ENCODE data around the gene DHDH. TPM values are rescaled to one million over a fixed set of nuclear protein-coding genes. Genes with fewer than 3 reads are reported as not detected.

The DHDH gene
- total RNA-seq, 2 donors from 2014 or later, result not detected

GRCh38 chr19:48990400-48990799 is 56.9 kb downstream of the DHDH start:
- no peaks in the 10 kb centered on the region for H3K27me3 ChIP-seq
- peaks cover 31% of the 10 kb centered on the region for H3K36me3 ChIP-seq
- TF ChIP-seq CTCF (IDR thresholded peaks at IDR 0.05), result no peak
- H3K4me3 ChIP-seq, result no peak overlapping the region
- peaks cover 0 to 40% of the 10 kb centered on the region in 2 donors for H3K4me1 ChIP-seq
- no peak for DNase-seq (ENCODE audit: low spot score)
- H3K9me3 ChIP-seq, result no peaks in the 10 kb centered on the region
- H3K27ac ChIP-seq, result peak overlapping the region; percentile 91 to 95

GRCh38 chr19:48991011-48991609 is 57.6 kb downstream of the DHDH start:
- no peak for TF ChIP-seq CTCF (IDR thresholded peaks at IDR 0.05)
- no peak for DNase-seq (ENCODE audit: low spot score)
- Histone ChIP-seq H3K4me3 (peak overlapping the region; percentile 75), H3K36me3 (peaks cover 24% of the 10 kb centered on the region), H3K9me3 (no peaks in the 10 kb centered on the region), H3K27ac (peak overlapping the region; percentile 91 to 95), H3K27me3 (no peaks in the 10 kb centered on the region), H3K4me1 (peaks cover 0 to 40% of the 10 kb centered on the region in 2 donors)

- Histone ChIP-seq H3K4me1 (peaks cover 0 to 40% of the 10 kb centered on the region in 2 donors), H3K27me3 (no peaks in the 10 kb centered on the region), H3K9me3 (no peaks in the 10 kb centered on the region), H3K36me3 (peaks cover 15% of the 10 kb centered on the region), H3K27ac (peak overlapping the region; percentile 91 to 95), H3K4me3 (peak overlapping the region; percentile 75)
- no peak for TF ChIP-seq CTCF (IDR thresholded peaks at IDR 0.05)
- DNase-seq (ENCODE audit: low spot score), result peak; percentile 78
Observed at GRCh38 chr19:48991873-48992580, 58.5 kb downstream of the DHDH start.

- peaks cover 0 to 40% of the 10 kb centered on the region in 2 donors for H3K4me1 ChIP-seq
- peaks cover 10% of the 10 kb centered on the region for H3K36me3 ChIP-seq
- H3K27me3 ChIP-seq, result no peaks in the 10 kb centered on the region
- H3K27ac ChIP-seq, result peak overlapping the region; percentile 91 to 95
- H3K9me3 ChIP-seq, result no peaks in the 10 kb centered on the region
- no peak for DNase-seq (ENCODE audit: low spot score)
- no peak for TF ChIP-seq CTCF (IDR thresholded peaks at IDR 0.05)
- H3K4me3 ChIP-seq, result peak overlapping the region; percentile 75
Observed at GRCh38 chr19:48992581-48993174, 59.2 kb downstream of the DHDH start.

GRCh38 chr19:48993175-48994034 is 59.9 kb downstream of the DHDH start, which contains the start of the genes GYS1 and RUVBL2:
TSS of gene GYS1 (minus strand) at chr19:48993309. CDS start at chr19:48993112, 197 bp downstream.
TSS of gene RUVBL2 (plus strand) at chr19:48993887. CDS start at chr19:48993912, 25 bp downstream.
- Histone ChIP-seq H3K4me1 (peaks cover 0 to 40% of the 10 kb centered on the region in 2 donors), H3K36me3 (peaks cover 7% of the 10 kb centered on the region), H3K27me3 (no peaks in the 10 kb centered on the region), H3K9me3 (no peaks in the 10 kb centered on the region), H3K4me3 (peak within 1 kb of the TSS; percentile 75), H3K27ac (peak within 1 kb of the TSS; percentile 91 to 95)
- DNase-seq (ENCODE audit: low spot score), result peak; percentile 99
- TF ChIP-seq CTCF (IDR thresholded peaks at IDR 0.05), result peak; percentile 93 to 95

Measured in right atrium auricular region (tissue), 2 donors.